GM21723 (cell line): ENCODE measurements around the gene LGALSL.

ENCODE experiments used
- ATAC-seq: cut with Tn5 transposase; IDR thresholded peaks from one replicate; pipeline ENCODE4 v1.9.1; 2021; ENCODE audit warnings: mild to moderate bottlenecking, moderate library complexity; ENCODE audit not compliant: unreplicated experiment

Gene LGALSL

GRCh38 chr2:64492272-64492671 lies 38.3 kb downstream of the LGALSL start:
- no peak for ATAC-seq

- ATAC-seq: no peak
Observed at GRCh38 chr2:64492821-64493220, 38.9 kb downstream of the LGALSL start.

GRCh38 chr2:64493788-64494187 lies 39.8 kb downstream of the LGALSL start:
- ATAC-seq: no peak

- no peak for ATAC-seq
Observed at GRCh38 chr2:64498438-64498837, 44.5 kb downstream of the LGALSL start.

GRCh38 chr2:64500549-64500948 lies 46.6 kb downstream of the LGALSL start:
- no peak for ATAC-seq

GRCh38 chr2:64501946-64502345 lies 48.0 kb downstream of the LGALSL start:
- ATAC-seq: no peak

GRCh38 chr2:64502860-64503259 lies 48.9 kb downstream of the LGALSL start:
- no peak for ATAC-seq

GRCh38 chr2:64504774-64505720 lies 51.1 kb downstream of the LGALSL start:
- no peak for ATAC-seq

- ATAC-seq: no peak
Observed at GRCh38 chr2:64506686-64507085, 52.7 kb downstream of the LGALSL start.
